GM18909 (cell line): ENCODE measurements around the gene DAPK1.

ENCODE experiments used
- ATAC-seq: cut with Tn5 transposase; IDR thresholded peaks from one replicate; pipeline ENCODE4 v1.9.1; 2021; ENCODE audit warnings: mild to moderate bottlenecking; ENCODE audit not compliant: unreplicated experiment, poor library complexity

Gene DAPK1

GRCh38 chr9:87629104-87629503 lies 131.4 kb downstream of the DAPK1 start:
- ATAC-seq: no peak

- no peak for ATAC-seq
These were observed 132.6 kb downstream of the DAPK1 start for GRCh38 chr9:87630266-87630665.

- ATAC-seq: no peak
These were observed 133.2 kb downstream of the DAPK1 start for GRCh38 chr9:87630846-87631245.

GRCh38 chr9:87635656-87636501 lies 138.2 kb downstream of the DAPK1 start:
- no peak for ATAC-seq

GRCh38 chr9:87638292-87638691 lies 140.6 kb downstream of the DAPK1 start:
- no peak for ATAC-seq

GRCh38 chr9:87639949-87640348 lies 142.3 kb downstream of the DAPK1 start:
- ATAC-seq: no peak

GRCh38 chr9:87640385-87640795 lies 142.7 kb downstream of the DAPK1 start:
- no peak for ATAC-seq

- ATAC-seq: no peak
These were observed 143.4 kb downstream of the DAPK1 start for GRCh38 chr9:87641067-87641466.

- ATAC-seq: no peak
These were observed 144.9 kb downstream of the DAPK1 start for GRCh38 chr9:87642330-87643106.

- no peak for ATAC-seq
These were observed 145.5 kb downstream of the DAPK1 start for GRCh38 chr9:87643107-87643650.

GRCh38 chr9:87643778-87644570 lies 146.3 kb downstream of the DAPK1 start:
- no peak for ATAC-seq

GRCh38 chr9:87644659-87645058 lies 147.0 kb downstream of the DAPK1 start:
- ATAC-seq: no peak

GRCh38 chr9:87646546-87646945 lies 148.9 kb downstream of the DAPK1 start:
- no peak for ATAC-seq

- no peak for ATAC-seq
These were observed 149.4 kb downstream of the DAPK1 start for GRCh38 chr9:87647114-87647513.

- no peak for ATAC-seq
These were observed 150.9 kb downstream of the DAPK1 start for GRCh38 chr9:87648606-87649005.

GRCh38 chr9:87650611-87651295 lies 153.1 kb downstream of the DAPK1 start:
- ATAC-seq: no peak

GRCh38 chr9:87651431-87651830 lies 153.8 kb downstream of the DAPK1 start:
- ATAC-seq: no peak

GRCh38 chr9:87653941-87654340 lies 156.3 kb downstream of the DAPK1 start:
- ATAC-seq: no peak

- no peak for ATAC-seq
These were observed 158.1 kb downstream of the DAPK1 start for GRCh38 chr9:87655731-87656130.

GRCh38 chr9:87656485-87656884 lies 158.8 kb downstream of the DAPK1 start:
- no peak for ATAC-seq
